GM06990 (cell line): ENCODE results near the gene ZNF184.

Experiments used
- DNase-seq: peaks from one replicate; pipeline ENCODE4 v3.0.0-alpha.2; 2011; ENCODE audit not compliant: insufficient read length; ENCODE audit errors: extremely low read depth
- H3K27me3 ChIP-seq: replicated peaks from 2 replicates; pipeline ENCODE4 v1.6.0; 2011; ENCODE audit warnings: low read length; ENCODE audit not compliant: control insufficient read depth, insufficient read depth
- H3K36me3 ChIP-seq: 2 replicates; pipeline ENCODE4 v1.5.1; 2011; ENCODE audit warnings: low read length; ENCODE audit not compliant: control insufficient read depth, insufficient read depth
- H3K4me3 ChIP-seq: replicated peaks from 2 replicates; pipeline ENCODE4 v1.5.1; 2011; ENCODE audit warnings: low read depth, mild to moderate bottlenecking, control low read depth, low read length
- CTCF ChIP-seq: IDR thresholded peaks from 2 replicates; pipeline ENCODE4 v1.5.1; 2011; ENCODE audit warnings: low read length, control low read depth, mild to moderate bottlenecking, inconsistent platforms; ENCODE audit not compliant: insufficient read depth, poor library complexity, severe bottlenecking

The ZNF184 gene

GRCh38 chr6:27406085-27406484 is 66.8 kb downstream of the ZNF184 start:
- H3K4me3 ChIP-seq = no peak overlapping the region
- no peaks in the 10 kb centered on the region for H3K36me3 ChIP-seq
- no peak for DNase-seq
- TF ChIP-seq CTCF = no peak
- H3K27me3 ChIP-seq = no peaks in the 10 kb centered on the region

GRCh38 chr6:27400877-27401642 is 71.8 kb downstream of the ZNF184 start:
- no peak for TF ChIP-seq CTCF
- DNase-seq = no peak
- H3K36me3 ChIP-seq = no peaks in the 10 kb centered on the region

More at GRCh38 chr6:27400877-27401642, 71.8 kb downstream of the ZNF184 start:
- Histone ChIP-seq H3K27me3 (no peaks in the 10 kb centered on the region), H3K4me3 (no peak overlapping the region)
